Endothelial cell of umbilical vein (primary cell): ENCODE measurements around the gene CIRBP.

Source experiments
- CTCF ChIP-seq, 2 donors: IDR thresholded peaks; 1 replicate in 1 of 2; 2 replicates in 1 of 2; pipeline ENCODE4 v1.5.1; 2011; ENCODE audit warnings: low read length in 2 of 2, mild to moderate bottlenecking in 2 of 2, moderate library complexity in 2 of 2, control low read depth in 1 of 2, inconsistent platforms in 1 of 2, low read depth in 1 of 2; ENCODE audit not compliant: insufficient read depth in 1 of 2; ENCODE audit errors: extremely low read depth in 1 of 2
- EZH2 ChIP-seq: IDR thresholded peaks from 2 replicates; pipeline ENCODE4 v1.6.1; 2012; ENCODE audit warnings: borderline replicate concordance, low read depth, mild to moderate bottlenecking, moderate library complexity, low read length, inconsistent platforms; ENCODE audit not compliant: severe bottlenecking
- POLR2A ChIP-seq: IDR thresholded peaks from 2 replicates; pipeline ENCODE4 v1.6.1; 2012; ENCODE audit warnings: low read depth, mild to moderate bottlenecking, control low read depth, low read length
- POLR2AphosphoS5 ChIP-seq: IDR thresholded peaks from 2 replicates; pipeline ENCODE4 v1.6.1; 2012; ENCODE audit warnings: low read depth, mild to moderate bottlenecking, control low read depth, low read length, moderate library complexity; ENCODE audit not compliant: insufficient read depth

DNA sequence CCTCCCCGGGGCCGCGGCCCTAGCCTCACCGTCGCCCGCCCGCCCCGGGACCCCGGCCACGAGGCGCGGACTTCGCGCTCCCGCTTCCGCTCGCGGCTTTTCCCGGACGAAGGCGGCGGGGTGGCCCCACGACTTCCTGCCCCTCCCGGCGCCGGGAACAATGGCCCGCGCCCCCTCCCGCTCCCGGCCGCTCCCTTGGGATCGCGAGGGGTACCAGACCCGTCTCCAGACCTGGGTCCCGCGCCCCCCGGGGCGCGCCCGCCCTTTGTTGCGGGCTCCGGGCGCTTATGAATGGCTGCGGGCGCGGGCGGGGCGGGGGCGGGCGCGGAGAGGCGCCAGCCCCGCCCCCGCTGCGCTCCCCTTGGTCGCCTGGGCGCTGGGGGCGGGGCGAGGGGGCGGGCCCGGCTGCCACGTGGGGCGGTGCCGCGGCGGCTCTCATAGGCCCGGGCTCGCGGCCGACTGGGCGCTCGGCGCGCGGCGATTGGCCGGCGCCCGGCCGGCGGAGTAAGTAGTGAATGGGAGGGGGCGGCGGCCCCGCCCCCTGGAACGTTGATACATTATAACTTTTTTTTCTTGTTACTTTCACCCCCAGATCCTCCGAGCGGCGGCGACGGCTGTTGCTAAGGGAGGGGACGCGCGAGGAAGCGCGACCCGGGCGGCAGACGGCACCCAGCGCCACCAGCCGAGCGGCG lies 19.7 kb upstream of the CIRBP start:
- TF ChIP-seq CTCF (IDR thresholded peaks at IDR 0.05; ENCODE audit: extremely low read depth in 1 of 2, insufficient read depth in 1 of 2, low read depth in 1 of 2, low read length in 2 of 2) = no peak
- TF ChIP-seq POLR2A = peak; percentile 78
- peak; percentile 53 for TF ChIP-seq POLR2AphosphoS5
- TF ChIP-seq EZH2 = no peak
